Measurements from ENCODE around the gene SDR42E2.

GRCh38 chr16:22210285-22210684 is 48.0 kb downstream of the SDR42E2 start:
- TF ChIP-seq CTCF (IDR thresholded peaks at IDR 0.05) (no peak), EP300 (IDR thresholded peaks at IDR 0.05) (no peak), POLR2A (IDR thresholded peaks at IDR 0.05) (no peak), POLR2AphosphoS5 (IDR thresholded peaks at IDR 0.05) (no peak)
